ENCODE data around the gene GTF2I.

GRCh38 chr7:74709880-74710671 is 52.6 kb downstream of the GTF2I start:
- TF ChIP-seq CTCF (IDR thresholded peaks at IDR 0.05) (peak in 1 of 6 experiments; percentile 11), POLR2A (IDR thresholded peaks at IDR 0.05) (no peak)
